HCT116 (cell line): ENCODE results near the gene CRBN. TPM values are rescaled to one million over a fixed set of nuclear protein-coding genes. Genes with fewer than 3 reads are reported as not detected.

Experiments
- ATAC-seq: fragments of 200-7000 bp; cut with Tn5 transposase; 2 replicates; pipeline ENCODE4 v1.9.1; 2020; ENCODE audit warnings: mild to moderate bottlenecking, moderate library complexity
- BruUV-seq: library from RNA; stranded (reverse); fragments of 400-500 nt; replicated peaks from 2 replicates; lab custom pipeline; 2021; lab: Mats Ljungman, UMichigan
- CTCF ChIA-PET: fragments of 300-600 bp; sonication (Branson Sonifier 250); formaldehyde crosslinking; loops from one replicate; lab custom pipeline; 2021; ENCODE audit warnings: antibody characterized with exemption; lab: Charles Lee
- POLR2A ChIA-PET: fragments of 300-600, 350-600 bp; sonication (Branson Sonifier 250); formaldehyde crosslinking; loops from one replicate; lab custom pipeline; 2021; ENCODE audit warnings: antibody characterized with exemption; lab: Charles Lee
- RAD21 ChIA-PET, 2 experiments: fragments of 300-600 bp; sonication (Branson Sonifier 250); formaldehyde crosslinking; loops; one replicate each; lab custom pipeline; 2023; ENCODE audit warnings: low total read pairs in 2 of 2; ENCODE audit not compliant: uncharacterized antibody in 2 of 2, unreplicated experiment in 2 of 2, low non-redundant PET in 1 of 2; lab: Charles Lee
- DNase-seq: peaks from one replicate; pipeline ENCODE4 v3.0.0-alpha.2; 2010; ENCODE audit warnings: low read depth, low spot score
- H2AFZ ChIP-seq: fragments of 200-600 bp; shearing (Covaris generic), sonication (generic); 2 replicates; pipeline ENCODE4 v1.6.1; 2017; ENCODE audit warnings: low read depth, mixed run types, mixed read lengths, antibody characterized with exemption, low read length; ENCODE audit not compliant: poor library complexity, severe bottlenecking
- H3K27ac ChIP-seq: 2 replicates; pipeline ENCODE4 v1.5.1; 2012; ENCODE audit warnings: low read depth, low read length
- H3K27me3 ChIP-seq: fragments of 200-600 bp; sonication (generic); 2 replicates; pipeline ENCODE4 v1.6.1; 2016; ENCODE audit warnings: mixed run types, low read length, mixed read lengths; ENCODE audit not compliant: insufficient read depth
- H3K36me3 ChIP-seq, 2 experiments: fragments of 200-500 bp in 1 of 2; fragments of 200-600 bp in 1 of 2; sonication (Bioruptor generic) in 1 of 2; sonication (generic) in 1 of 2; 2 replicates each; pipeline versions ENCODE4 v1.5.1 to v1.6.1; 2014 to 2016; ENCODE audit warnings: low read length in 2 of 2, inconsistent platforms in 1 of 2, mixed read lengths in 1 of 2, mixed run types in 1 of 2; ENCODE audit not compliant: insufficient read depth in 2 of 2, control insufficient read depth in 1 of 2
- H3K4me1 ChIP-seq, 2 experiments: fragments of 200-600 bp in 1 of 2; sonication (generic) in 1 of 2; 2 replicates each; pipeline versions ENCODE4 v1.5.1 to v1.6.1; 2012 to 2017; ENCODE audit warnings: low read length in 2 of 2, inconsistent platforms in 1 of 2, mild to moderate bottlenecking in 1 of 2, mixed read lengths in 1 of 2, mixed run types in 1 of 2, moderate library complexity in 1 of 2; ENCODE audit not compliant: insufficient read depth in 2 of 2, control insufficient read depth in 1 of 2
- H3K4me2 ChIP-seq: fragments of 200-600 bp; sonication (generic); 2 replicates; pipeline ENCODE4 v1.6.1; 2017; ENCODE audit warnings: mixed run types, low read length, mixed read lengths
- H3K4me3 ChIP-seq, 2 experiments: fragments of 200-600 bp in 1 of 2; sonication (generic) in 1 of 2; replicated peaks in 1 of 2; 2 replicates each; pipeline ENCODE4 v1.5.1; 2011 to 2016; ENCODE audit warnings: low read length in 2 of 2, control low read depth in 1 of 2, low read depth in 1 of 2, mild to moderate bottlenecking in 1 of 2, mixed read lengths in 1 of 2, mixed run types in 1 of 2
- H3K79me2 ChIP-seq: fragments of 200-600 bp; sonication (generic); 2 replicates; pipeline ENCODE4 v1.6.1; 2017; ENCODE audit warnings: mild to moderate bottlenecking, mixed run types, low read length, moderate library complexity, mixed read lengths; ENCODE audit not compliant: insufficient read depth
- H3K9ac ChIP-seq: fragments of 200-600 bp; sonication (generic); 2 replicates; pipeline ENCODE4 v1.6.1; 2016; ENCODE audit warnings: low read length, mixed read lengths
- H3K9me2 ChIP-seq: fragments of 200-600 bp; sonication (generic), shearing (Covaris generic); 2 replicates; pipeline ENCODE4 v1.6.1; 2017; ENCODE audit warnings: mixed run types, mild to moderate bottlenecking, moderate library complexity; ENCODE audit not compliant: insufficient read depth
- H3K9me3 ChIP-seq, 2 experiments: fragments of 200-500 bp in 1 of 2; fragments of 200-600 bp in 1 of 2; sonication (Bioruptor generic) in 1 of 2; sonication (generic) in 1 of 2; 2 replicates each; pipeline ENCODE4 v1.6.1; 2014 to 2017; ENCODE audit warnings: low read length in 2 of 2, mixed read lengths in 2 of 2, inconsistent platforms in 1 of 2, low read depth in 1 of 2, mild to moderate bottlenecking in 1 of 2, mixed run types in 1 of 2, moderate library complexity in 1 of 2; ENCODE audit not compliant: control insufficient read depth in 1 of 2, insufficient read depth in 1 of 2
- H4K20me1 ChIP-seq: fragments of 200-600 bp; sonication (generic), shearing (Covaris generic); 2 replicates; pipeline ENCODE4 v1.6.1; 2017; ENCODE audit warnings: mixed run types, mild to moderate bottlenecking, moderate library complexity; ENCODE audit not compliant: insufficient read depth
- CBX3 ChIP-seq: IDR thresholded peaks from 2 replicates; pipeline ENCODE4 v1.6.1; 2012; ENCODE audit warnings: low read depth
- CEBPB ChIP-seq: IDR thresholded peaks from 2 replicates; pipeline ENCODE4 v1.6.1; 2012; ENCODE audit warnings: low read depth
- EGR1 ChIP-seq: IDR thresholded peaks from 2 replicates; pipeline ENCODE4 v1.6.1; 2012; ENCODE audit warnings: low read depth
- ELF1 ChIP-seq: IDR thresholded peaks from 2 replicates; pipeline ENCODE4 v1.6.1; 2012; ENCODE audit warnings: low read depth, borderline replicate concordance
- EZH2 ChIP-seq: fragments of 200-600 bp; sonication (generic); IDR thresholded peaks from 2 replicates; pipeline ENCODE4 v1.6.1; 2017; ENCODE audit warnings: antibody characterized with exemption, mixed run types
- EZH2phosphoT487 ChIP-seq: fragments of 200-600 bp; IDR thresholded peaks from 2 replicates; pipeline ENCODE4 v1.6.1; 2018; ENCODE audit warnings: antibody characterized with exemption, borderline replicate concordance
- POLR2A ChIP-seq: IDR thresholded peaks from 2 replicates; pipeline ENCODE4 v1.7.0; 2011; ENCODE audit warnings: borderline replicate concordance; ENCODE audit not compliant: insufficient read depth, insufficient read length; ENCODE audit errors: extremely low read depth
- SIN3A ChIP-seq: IDR thresholded peaks from 2 replicates; pipeline ENCODE4 v1.6.1; 2012; ENCODE audit warnings: low read depth
- SP1 ChIP-seq: IDR thresholded peaks from 2 replicates; pipeline ENCODE4 v1.6.1; 2012; ENCODE audit warnings: low read depth
- SRF ChIP-seq: IDR thresholded peaks from 2 replicates; pipeline ENCODE4 v1.6.1; 2012; ENCODE audit warnings: low read depth
- TCF7L2 ChIP-seq: IDR thresholded peaks from 2 replicates; pipeline ENCODE4 v1.7.0; 2011; ENCODE audit warnings: borderline replicate concordance, inconsistent platforms; ENCODE audit not compliant: insufficient read depth, insufficient read length; ENCODE audit errors: extremely low read depth
- YY1 ChIP-seq: IDR thresholded peaks from 2 replicates; pipeline ENCODE4 v1.6.1; 2011; ENCODE audit warnings: low read length, low read depth, moderate library complexity, mild to moderate bottlenecking; ENCODE audit not compliant: insufficient replicate concordance; ENCODE audit errors: extremely low read depth
- ZFX ChIP-seq: fragments of 450-650 bp; IDR thresholded peaks from 2 replicates; pipeline ENCODE4 v1.6.1; 2017
- intact Hi-C: fragments of 100-400 bp; cut with micrococcal nuclease; formaldehyde crosslinking; loops from 2 replicates; pipeline ENCODE4 v1.10.0; 2022
- total RNA-seq: library from RNA; stranded (reverse); gene quantifications from one replicate; pipeline ENCODE4 v1.2.1, GENCODE V29; 2021; ENCODE audit not compliant: unreplicated experiment
- TF ChIP-seq, protein P1 (sequence below): IDR thresholded peaks from 2 replicates; pipeline ENCODE4 v1.6.1; 2012; ENCODE audit warnings: low read depth
- TF ChIP-seq, protein P2 (sequence below): IDR thresholded peaks from 2 replicates; pipeline ENCODE4 v1.6.1; 2012
- TF ChIP-seq, protein P3 (sequence below): IDR thresholded peaks from 2 replicates; pipeline ENCODE4 v1.6.1; 2012

CRBN gene
- total RNA-seq, 1 experiment from 2014 or later, result 29.1 TPM

DNA sequence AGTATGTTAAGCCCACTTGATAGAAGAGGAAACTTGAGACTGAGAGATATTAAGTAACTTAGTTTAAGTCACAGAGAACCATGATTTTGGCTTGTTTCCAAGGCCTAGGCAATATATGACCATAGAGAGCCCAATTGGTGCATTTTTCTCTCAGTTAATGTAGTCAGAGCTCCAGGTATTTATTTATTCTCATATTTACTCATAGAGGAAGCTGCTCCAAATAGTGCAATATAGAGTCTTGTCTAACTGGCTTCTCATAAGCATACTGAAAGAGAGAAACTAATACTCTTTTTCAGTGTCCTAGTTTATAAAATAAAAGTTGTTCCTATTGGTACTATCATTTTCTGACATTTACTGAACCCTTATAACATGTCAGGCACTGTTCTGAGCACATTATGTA lies 37.6 kb downstream of the CRBN start (continued):
- TF ChIP-seq, protein P1, sequence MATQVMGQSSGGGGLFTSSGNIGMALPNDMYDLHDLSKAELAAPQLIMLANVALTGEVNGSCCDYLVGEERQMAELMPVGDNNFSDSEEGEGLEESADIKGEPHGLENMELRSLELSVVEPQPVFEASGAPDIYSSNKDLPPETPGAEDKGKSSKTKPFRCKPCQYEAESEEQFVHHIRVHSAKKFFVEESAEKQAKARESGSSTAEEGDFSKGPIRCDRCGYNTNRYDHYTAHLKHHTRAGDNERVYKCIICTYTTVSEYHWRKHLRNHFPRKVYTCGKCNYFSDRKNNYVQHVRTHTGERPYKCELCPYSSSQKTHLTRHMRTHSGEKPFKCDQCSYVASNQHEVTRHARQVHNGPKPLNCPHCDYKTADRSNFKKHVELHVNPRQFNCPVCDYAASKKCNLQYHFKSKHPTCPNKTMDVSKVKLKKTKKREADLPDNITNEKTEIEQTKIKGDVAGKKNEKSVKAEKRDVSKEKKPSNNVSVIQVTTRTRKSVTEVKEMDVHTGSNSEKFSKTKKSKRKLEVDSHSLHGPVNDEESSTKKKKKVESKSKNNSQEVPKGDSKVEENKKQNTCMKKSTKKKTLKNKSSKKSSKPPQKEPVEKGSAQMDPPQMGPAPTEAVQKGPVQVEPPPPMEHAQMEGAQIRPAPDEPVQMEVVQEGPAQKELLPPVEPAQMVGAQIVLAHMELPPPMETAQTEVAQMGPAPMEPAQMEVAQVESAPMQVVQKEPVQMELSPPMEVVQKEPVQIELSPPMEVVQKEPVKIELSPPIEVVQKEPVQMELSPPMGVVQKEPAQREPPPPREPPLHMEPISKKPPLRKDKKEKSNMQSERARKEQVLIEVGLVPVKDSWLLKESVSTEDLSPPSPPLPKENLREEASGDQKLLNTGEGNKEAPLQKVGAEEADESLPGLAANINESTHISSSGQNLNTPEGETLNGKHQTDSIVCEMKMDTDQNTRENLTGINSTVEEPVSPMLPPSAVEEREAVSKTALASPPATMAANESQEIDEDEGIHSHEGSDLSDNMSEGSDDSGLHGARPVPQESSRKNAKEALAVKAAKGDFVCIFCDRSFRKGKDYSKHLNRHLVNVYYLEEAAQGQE, result no peak

DNA sequence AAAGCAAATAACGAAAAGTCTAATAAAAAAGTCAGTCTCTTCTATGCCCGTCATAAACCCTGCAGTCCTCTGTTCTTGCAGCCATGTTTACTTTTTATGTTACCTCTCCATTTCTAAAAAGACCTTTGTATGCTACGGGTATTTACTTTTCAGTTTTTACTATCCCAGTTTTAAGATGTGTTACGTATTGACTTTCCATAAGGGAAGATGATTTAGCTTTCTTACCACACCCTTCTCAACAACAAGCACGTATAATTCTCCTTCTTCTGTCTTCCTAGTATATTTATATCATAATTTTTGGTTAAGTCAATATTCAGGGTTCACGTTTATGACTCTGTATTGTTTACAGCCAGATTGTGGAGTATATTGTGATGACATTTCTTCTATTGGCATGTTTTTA lies 42.0 kb downstream of the CRBN start:
- intact Hi-C loops, result no loop called here
- no peaks in the 10 kb centered on the region for H3K4me1 ChIP-seq
- H4K20me1 ChIP-seq, result peaks cover 22% of the 10 kb centered on the region; the same call in 1 of the 2 replicates
- no TSS peak for BruUV-seq
- ChIA-PET CTCF (no interaction called here), RAD21 (no interaction called here), POLR2A (no interaction called here)
- H3K27ac ChIP-seq, result no peak overlapping the region
- H3K27me3 ChIP-seq, result no peaks in the 10 kb centered on the region
- no peaks in the 10 kb centered on the region for H3K9me2 ChIP-seq
- peaks cover 46 to 48% of the 10 kb centered on the region in 2 experiments for H3K36me3 ChIP-seq
- no peak overlapping the region for H3K4me3 ChIP-seq
- H3K79me2 ChIP-seq, result peaks cover 79% of the 10 kb centered on the region
- no peak overlapping the region for H2AFZ ChIP-seq
- ATAC-seq (no peak), DNase-seq (no peak)
- TF ChIP-seq ZFX (no peak), SP1 (no peak), YY1 (no peak), CEBPB (no peak), POLR2A (no peak), SIN3A (no peak), EGR1 (no peak), TCF7L2 (no peak), SRF (no peak), CBX3 (no peak), EZH2 (no peak), ELF1 (no peak), EZH2phosphoT487 (no peak)
- TF ChIP-seq, protein P2, sequence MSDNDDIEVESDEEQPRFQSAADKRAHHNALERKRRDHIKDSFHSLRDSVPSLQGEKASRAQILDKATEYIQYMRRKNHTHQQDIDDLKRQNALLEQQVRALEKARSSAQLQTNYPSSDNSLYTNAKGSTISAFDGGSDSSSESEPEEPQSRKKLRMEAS, result no peak
- TF ChIP-seq, protein P3, sequence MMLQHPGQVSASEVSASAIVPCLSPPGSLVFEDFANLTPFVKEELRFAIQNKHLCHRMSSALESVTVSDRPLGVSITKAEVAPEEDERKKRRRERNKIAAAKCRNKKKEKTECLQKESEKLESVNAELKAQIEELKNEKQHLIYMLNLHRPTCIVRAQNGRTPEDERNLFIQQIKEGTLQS, result no peak
- TF ChIP-seq, protein P1, result no peak
- no peaks in the 10 kb centered on the region for H3K9me3 ChIP-seq
- no peak overlapping the region for H3K9ac ChIP-seq
- no peak overlapping the region for H3K4me2 ChIP-seq
